ENCODE results near the gene CYTH1.

CYTH1 gene

GRCh38 chr17:78731904-78732303, 50.2 kb downstream of the CYTH1 start (continued):
- TF ChIP-seq, protein P1, sequence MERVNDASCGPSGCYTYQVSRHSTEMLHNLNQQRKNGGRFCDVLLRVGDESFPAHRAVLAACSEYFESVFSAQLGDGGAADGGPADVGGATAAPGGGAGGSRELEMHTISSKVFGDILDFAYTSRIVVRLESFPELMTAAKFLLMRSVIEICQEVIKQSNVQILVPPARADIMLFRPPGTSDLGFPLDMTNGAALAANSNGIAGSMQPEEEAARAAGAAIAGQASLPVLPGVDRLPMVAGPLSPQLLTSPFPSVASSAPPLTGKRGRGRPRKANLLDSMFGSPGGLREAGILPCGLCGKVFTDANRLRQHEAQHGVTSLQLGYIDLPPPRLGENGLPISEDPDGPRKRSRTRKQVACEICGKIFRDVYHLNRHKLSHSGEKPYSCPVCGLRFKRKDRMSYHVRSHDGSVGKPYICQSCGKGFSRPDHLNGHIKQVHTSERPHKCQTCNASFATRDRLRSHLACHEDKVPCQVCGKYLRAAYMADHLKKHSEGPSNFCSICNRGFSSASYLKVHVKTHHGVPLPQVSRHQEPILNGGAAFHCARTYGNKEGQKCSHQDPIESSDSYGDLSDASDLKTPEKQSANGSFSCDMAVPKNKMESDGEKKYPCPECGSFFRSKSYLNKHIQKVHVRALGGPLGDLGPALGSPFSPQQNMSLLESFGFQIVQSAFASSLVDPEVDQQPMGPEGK (CRISPR knock-in tag; IDR thresholded peaks at IDR 0.05; ENCODE audit: borderline replicate concordance) = no peak
- TF ChIP-seq ZNF8 (CRISPR knock-in tag; IDR thresholded peaks at IDR 0.05) = no peak
- no peak for TF ChIP-seq SNAI2 (CRISPR knock-in tag; IDR thresholded peaks at IDR 0.05)
- no peak for TF ChIP-seq TOX (CRISPR knock-in tag; IDR thresholded peaks at IDR 0.05; ENCODE audit: borderline replicate concordance)
- no peak for TF ChIP-seq RARB (CRISPR knock-in tag; IDR thresholded peaks at IDR 0.05)
- TF ChIP-seq ESRRG (CRISPR knock-in tag; IDR thresholded peaks at IDR 0.05) = no peak
- TF ChIP-seq ZNF565 (CRISPR knock-in tag; conservative IDR thresholded peaks at IDR 0.05; ENCODE audit: low read depth) = no peak
- TF ChIP-seq, protein P2, sequence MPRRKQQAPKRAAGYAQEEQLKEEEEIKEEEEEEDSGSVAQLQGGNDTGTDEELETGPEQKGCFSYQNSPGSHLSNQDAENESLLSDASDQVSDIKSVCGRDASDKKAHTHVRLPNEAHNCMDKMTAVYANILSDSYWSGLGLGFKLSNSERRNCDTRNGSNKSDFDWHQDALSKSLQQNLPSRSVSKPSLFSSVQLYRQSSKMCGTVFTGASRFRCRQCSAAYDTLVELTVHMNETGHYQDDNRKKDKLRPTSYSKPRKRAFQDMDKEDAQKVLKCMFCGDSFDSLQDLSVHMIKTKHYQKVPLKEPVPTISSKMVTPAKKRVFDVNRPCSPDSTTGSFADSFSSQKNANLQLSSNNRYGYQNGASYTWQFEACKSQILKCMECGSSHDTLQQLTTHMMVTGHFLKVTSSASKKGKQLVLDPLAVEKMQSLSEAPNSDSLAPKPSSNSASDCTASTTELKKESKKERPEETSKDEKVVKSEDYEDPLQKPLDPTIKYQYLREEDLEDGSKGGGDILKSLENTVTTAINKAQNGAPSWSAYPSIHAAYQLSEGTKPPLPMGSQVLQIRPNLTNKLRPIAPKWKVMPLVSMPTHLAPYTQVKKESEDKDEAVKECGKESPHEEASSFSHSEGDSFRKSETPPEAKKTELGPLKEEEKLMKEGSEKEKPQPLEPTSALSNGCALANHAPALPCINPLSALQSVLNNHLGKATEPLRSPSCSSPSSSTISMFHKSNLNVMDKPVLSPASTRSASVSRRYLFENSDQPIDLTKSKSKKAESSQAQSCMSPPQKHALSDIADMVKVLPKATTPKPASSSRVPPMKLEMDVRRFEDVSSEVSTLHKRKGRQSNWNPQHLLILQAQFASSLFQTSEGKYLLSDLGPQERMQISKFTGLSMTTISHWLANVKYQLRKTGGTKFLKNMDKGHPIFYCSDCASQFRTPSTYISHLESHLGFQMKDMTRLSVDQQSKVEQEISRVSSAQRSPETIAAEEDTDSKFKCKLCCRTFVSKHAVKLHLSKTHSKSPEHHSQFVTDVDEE (CRISPR knock-in tag; IDR thresholded peaks at IDR 0.05) = no peak
- no peak for TF ChIP-seq ZFP30 (CRISPR knock-in tag; IDR thresholded peaks at IDR 0.05)

GRCh38 chr17:78729641-78730040, 52.4 kb downstream of the CYTH1 start:
- ATAC-seq = no peak

GRCh38 chr17:78728495-78728894, 53.6 kb downstream of the CYTH1 start:
- no peak for TF ChIP-seq ARNTL (CRISPR knock-in tag; IDR thresholded peaks at IDR 0.05; ENCODE audit: borderline replicate concordance, low read depth)
- no peak for TF ChIP-seq BACH2 (CRISPR knock-in tag; IDR thresholded peaks at IDR 0.05; ENCODE audit: borderline replicate concordance)
- no peak for TF ChIP-seq CREB5 (CRISPR knock-in tag; IDR thresholded peaks at IDR 0.05; ENCODE audit: low read depth)
- ATAC-seq = no peak

More at GRCh38 chr17:78729641-78730040, 52.4 kb downstream of the CYTH1 start:
- TF ChIP-seq ZNF565 (CRISPR knock-in tag; conservative IDR thresholded peaks at IDR 0.05; ENCODE audit: low read depth) = no peak
- no peak for TF ChIP-seq ZNF70 (CRISPR knock-in tag; IDR thresholded peaks at IDR 0.05)
- no peak for TF ChIP-seq BACH2 (CRISPR knock-in tag; IDR thresholded peaks at IDR 0.05; ENCODE audit: borderline replicate concordance)
- no peak for TF ChIP-seq ISL1 (CRISPR knock-in tag; IDR thresholded peaks at IDR 0.05)
- TF ChIP-seq RARB (CRISPR knock-in tag; IDR thresholded peaks at IDR 0.05) = no peak
- no peak for TF ChIP-seq PPARA (CRISPR knock-in tag; IDR thresholded peaks at IDR 0.05; ENCODE audit: borderline replicate concordance)
- no peak for TF ChIP-seq SNAI2 (CRISPR knock-in tag; IDR thresholded peaks at IDR 0.05)
- no peak for TF ChIP-seq TCF4 (CRISPR knock-in tag; IDR thresholded peaks at IDR 0.05; ENCODE audit: borderline replicate concordance)
- TF ChIP-seq OSR1 (CRISPR knock-in tag; IDR thresholded peaks at IDR 0.05) = no peak
- TF ChIP-seq POU6F1 (CRISPR knock-in tag; IDR thresholded peaks at IDR 0.05; ENCODE audit: borderline replicate concordance, low read depth) = no peak
- no peak for TF ChIP-seq ESRRG (CRISPR knock-in tag; IDR thresholded peaks at IDR 0.05)
- no peak for TF ChIP-seq ARNTL (CRISPR knock-in tag; IDR thresholded peaks at IDR 0.05; ENCODE audit: borderline replicate concordance, low read depth)
- TF ChIP-seq TOX (CRISPR knock-in tag; IDR thresholded peaks at IDR 0.05; ENCODE audit: borderline replicate concordance) = no peak
- TF ChIP-seq GLIS3 (CRISPR knock-in tag; IDR thresholded peaks at IDR 0.05) = no peak
- no peak for TF ChIP-seq ZFP3 (CRISPR knock-in tag; IDR thresholded peaks at IDR 0.05)
- TF ChIP-seq ZNF8 (CRISPR knock-in tag; IDR thresholded peaks at IDR 0.05) = no peak
- no peak for TF ChIP-seq CSDC2 (CRISPR knock-in tag; IDR thresholded peaks at IDR 0.05)
- TF ChIP-seq, protein P1 (CRISPR knock-in tag; IDR thresholded peaks at IDR 0.05; ENCODE audit: borderline replicate concordance) = no peak

Data from SK-N-SH treated with all-trans-retinoic acid at 6 μM for 48 hours (cell line).